ENCODE measurements around the gene GLIS1. TPM values are rescaled to one million over a fixed set of nuclear protein-coding genes. Genes with fewer than 3 reads are reported as not detected.

Gene GLIS1
- total and polyA plus RNA-seq, 2 experiments from 2014 or later = 0.13 to 1.3 TPM

- Histone ChIP-seq H3K9me3 (ENCODE audit: low read depth) (no peaks in the 10 kb centered on the region), H3K9me2 (replicated peaks; ENCODE audit: insufficient read depth) (no peaks in the 10 kb centered on the region), H3K4me2 (no peak overlapping the region), H4K20me1 (ENCODE audit: insufficient read depth, poor library complexity, severe bottlenecking) (no peaks in the 10 kb centered on the region), H2AFZ (no peak overlapping the region), H3K27me3 (no peaks in the 10 kb centered on the region), H3K27ac (no peak overlapping the region), H3K4me3 (no peak overlapping the region), H3K79me2 (no peaks in the 10 kb centered on the region), H3K36me3 (replicated peaks; ENCODE audit: insufficient read depth, low read depth) (no peaks in the 10 kb centered on the region), H3K4me1 (ENCODE audit: insufficient read depth) (peaks cover 16% of the 10 kb centered on the region)
- no peak for DNase-seq (ENCODE audit: low spot score)
- TF ChIP-seq, protein P1, sequence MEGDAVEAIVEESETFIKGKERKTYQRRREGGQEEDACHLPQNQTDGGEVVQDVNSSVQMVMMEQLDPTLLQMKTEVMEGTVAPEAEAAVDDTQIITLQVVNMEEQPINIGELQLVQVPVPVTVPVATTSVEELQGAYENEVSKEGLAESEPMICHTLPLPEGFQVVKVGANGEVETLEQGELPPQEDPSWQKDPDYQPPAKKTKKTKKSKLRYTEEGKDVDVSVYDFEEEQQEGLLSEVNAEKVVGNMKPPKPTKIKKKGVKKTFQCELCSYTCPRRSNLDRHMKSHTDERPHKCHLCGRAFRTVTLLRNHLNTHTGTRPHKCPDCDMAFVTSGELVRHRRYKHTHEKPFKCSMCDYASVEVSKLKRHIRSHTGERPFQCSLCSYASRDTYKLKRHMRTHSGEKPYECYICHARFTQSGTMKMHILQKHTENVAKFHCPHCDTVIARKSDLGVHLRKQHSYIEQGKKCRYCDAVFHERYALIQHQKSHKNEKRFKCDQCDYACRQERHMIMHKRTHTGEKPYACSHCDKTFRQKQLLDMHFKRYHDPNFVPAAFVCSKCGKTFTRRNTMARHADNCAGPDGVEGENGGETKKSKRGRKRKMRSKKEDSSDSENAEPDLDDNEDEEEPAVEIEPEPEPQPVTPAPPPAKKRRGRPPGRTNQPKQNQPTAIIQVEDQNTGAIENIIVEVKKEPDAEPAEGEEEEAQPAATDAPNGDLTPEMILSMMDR (IDR thresholded peaks at IDR 0.05; ENCODE audit: poor library complexity) = no peak
- TF ChIP-seq EZH2phosphoT487 (IDR thresholded peaks at IDR 0.05; ENCODE audit: low read depth, severe bottlenecking, unreplicated experiment) (no peak), EZH2 (IDR thresholded peaks at IDR 0.05; ENCODE audit: borderline replicate concordance) (no peak)
Measured at GRCh38 chr1:53646732-53647131, 92.2 kb downstream of the GLIS1 start.

DNA sequence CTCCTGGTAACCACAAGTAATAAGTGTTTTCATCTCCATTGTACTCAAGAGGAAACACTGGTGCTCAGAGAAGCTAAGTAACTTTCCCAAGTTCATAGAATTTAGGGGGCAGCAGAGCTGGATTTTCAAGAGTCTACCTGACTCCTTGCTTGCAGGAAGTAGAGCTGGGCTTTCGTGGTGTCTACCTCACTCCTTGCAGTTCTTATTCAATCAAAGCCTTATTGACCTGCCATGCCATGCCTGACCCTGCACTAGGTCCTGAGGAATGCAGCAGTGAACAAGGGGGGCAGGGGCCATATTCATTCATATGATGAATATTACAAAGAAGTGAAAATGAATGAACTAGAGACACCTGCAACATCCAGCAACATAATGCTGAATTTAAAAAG lies 93.3 kb downstream of the GLIS1 start:
- no peaks in the 10 kb centered on the region for H3K79me2 ChIP-seq
- WGBS (ENCODE audit: low lambda C conversion rate, missing lambda C conversion rate) = 86% methylated on average over 1 of the region's 1 CpG
- H3K4me1 ChIP-seq (ENCODE audit: insufficient read depth) = peaks cover 16% of the 10 kb centered on the region
- H3K27me3 ChIP-seq = no peaks in the 10 kb centered on the region
- no peaks in the 10 kb centered on the region for H3K9me3 ChIP-seq (ENCODE audit: low read depth)
- H3K27ac ChIP-seq = no peak overlapping the region
- no peak overlapping the region for H2AFZ ChIP-seq
- no peaks in the 10 kb centered on the region for H3K36me3 ChIP-seq (replicated peaks; ENCODE audit: insufficient read depth, low read depth)
- no peaks in the 10 kb centered on the region for H4K20me1 ChIP-seq (ENCODE audit: insufficient read depth, poor library complexity, severe bottlenecking)
- DNase-seq (ENCODE audit: low spot score) = no peak
- H3K4me3 ChIP-seq = no peak overlapping the region
- H3K4me2 ChIP-seq = no peak overlapping the region
- TF ChIP-seq, protein P1 (IDR thresholded peaks at IDR 0.05; ENCODE audit: poor library complexity) = no peak
- TF ChIP-seq EZH2phosphoT487 (IDR thresholded peaks at IDR 0.05; ENCODE audit: low read depth, severe bottlenecking, unreplicated experiment) (no peak), EZH2 (IDR thresholded peaks at IDR 0.05; ENCODE audit: borderline replicate concordance) (no peak)
- H3K9me2 ChIP-seq (replicated peaks; ENCODE audit: insufficient read depth) = no peaks in the 10 kb centered on the region

GRCh38 chr1:53644909-53645689 lies 93.9 kb downstream of the GLIS1 start:
- DNase-seq (ENCODE audit: low spot score) = no peak
- Histone ChIP-seq H3K79me2 (no peaks in the 10 kb centered on the region), H3K36me3 (replicated peaks; ENCODE audit: insufficient read depth, low read depth) (no peaks in the 10 kb centered on the region), H3K27me3 (no peaks in the 10 kb centered on the region), H3K4me3 (no peak overlapping the region), H3K4me2 (no peak overlapping the region), H3K9me2 (replicated peaks; ENCODE audit: insufficient read depth) (no peaks in the 10 kb centered on the region), H2AFZ (no peak overlapping the region), H3K4me1 (ENCODE audit: insufficient read depth) (peaks cover 16% of the 10 kb centered on the region), H4K20me1 (ENCODE audit: insufficient read depth, poor library complexity, severe bottlenecking) (no peaks in the 10 kb centered on the region), H3K9me3 (ENCODE audit: low read depth) (no peaks in the 10 kb centered on the region), H3K27ac (no peak overlapping the region)
- no peak for TF ChIP-seq EZH2 (IDR thresholded peaks at IDR 0.05; ENCODE audit: borderline replicate concordance)
- no peak for TF ChIP-seq EZH2phosphoT487 (IDR thresholded peaks at IDR 0.05; ENCODE audit: low read depth, severe bottlenecking, unreplicated experiment)
- TF ChIP-seq, protein P1 (IDR thresholded peaks at IDR 0.05; ENCODE audit: poor library complexity) = no peak
- WGBS (ENCODE audit: low lambda C conversion rate, missing lambda C conversion rate) = 82% methylated on average over 14 of the region's 14 CpGs
